Stimulated activated CD8-positive, alpha-beta memory T cell treated with anti-CD3 and anti-CD28 coated beads, Interleukin-7, amount 100 ng/mL, for 4 hours (primary cell): ENCODE measurements around the gene PLXNA4.

Source experiments
- DNase-seq, 2 donors: peaks; one replicate each; pipeline ENCODE4 v3.0.0-alpha.2; 2020; ENCODE audit warnings: low read depth in 2 of 2

The PLXNA4 gene

GRCh38 chr7:132562690-132563089 is 13.6 kb downstream of the PLXNA4 start:
- DNase-seq = no peak

- DNase-seq = no peak
Measured at GRCh38 chr7:132561763-132562162, 14.5 kb downstream of the PLXNA4 start.

GRCh38 chr7:132560825-132561529 is 15.3 kb downstream of the PLXNA4 start:
- DNase-seq = no peak

- no peak for DNase-seq
Measured at GRCh38 chr7:132560105-132560504, 16.2 kb downstream of the PLXNA4 start.

- DNase-seq = no peak
Measured at GRCh38 chr7:132558815-132559214, 17.5 kb downstream of the PLXNA4 start.

- DNase-seq = no peak
Measured at GRCh38 chr7:132557489-132558044, 18.7 kb downstream of the PLXNA4 start.

GRCh38 chr7:132554446-132554845 is 21.8 kb downstream of the PLXNA4 start:
- DNase-seq = no peak

GRCh38 chr7:132553031-132553430 is 23.2 kb downstream of the PLXNA4 start:
- no peak for DNase-seq

GRCh38 chr7:132551886-132552285 is 24.4 kb downstream of the PLXNA4 start:
- no peak for DNase-seq

GRCh38 chr7:132551439-132551838 is 24.8 kb downstream of the PLXNA4 start:
- no peak for DNase-seq

GRCh38 chr7:132548489-132549078 is 27.7 kb downstream of the PLXNA4 start:
- no peak for DNase-seq

GRCh38 chr7:132547821-132548220 is 28.4 kb downstream of the PLXNA4 start:
- no peak for DNase-seq

- no peak for DNase-seq
Measured at GRCh38 chr7:132546366-132547127, 29.7 kb downstream of the PLXNA4 start.

- DNase-seq = no peak
Measured at GRCh38 chr7:132545756-132546155, 30.5 kb downstream of the PLXNA4 start.

- no peak for DNase-seq
Measured at GRCh38 chr7:132544999-132545398, 31.3 kb downstream of the PLXNA4 start.

GRCh38 chr7:132544025-132544424 is 32.2 kb downstream of the PLXNA4 start:
- DNase-seq = no peak

- no peak for DNase-seq
Measured at GRCh38 chr7:132542895-132543294, 33.4 kb downstream of the PLXNA4 start.

- no peak for DNase-seq
Measured at GRCh38 chr7:132541656-132542055, 34.6 kb downstream of the PLXNA4 start.

- DNase-seq = no peak
Measured at GRCh38 chr7:132537456-132538145, 38.7 kb downstream of the PLXNA4 start.

GRCh38 chr7:132536654-132537395 is 39.4 kb downstream of the PLXNA4 start:
- DNase-seq = no peak

GRCh38 chr7:132533916-132534315 is 42.4 kb downstream of the PLXNA4 start:
- no peak for DNase-seq
